ENCODE measurements around the gene PSORS1C1.
A peak's percentile ranks its signal among the peaks of the same experiment; 100 is the strongest.
"Not testable (repeated sequence)": the region's sequence is repeated elsewhere in the genome, so short reads cannot be mapped to it uniquely, and the experiment has no call there.

The PSORS1C1 gene

DNA sequence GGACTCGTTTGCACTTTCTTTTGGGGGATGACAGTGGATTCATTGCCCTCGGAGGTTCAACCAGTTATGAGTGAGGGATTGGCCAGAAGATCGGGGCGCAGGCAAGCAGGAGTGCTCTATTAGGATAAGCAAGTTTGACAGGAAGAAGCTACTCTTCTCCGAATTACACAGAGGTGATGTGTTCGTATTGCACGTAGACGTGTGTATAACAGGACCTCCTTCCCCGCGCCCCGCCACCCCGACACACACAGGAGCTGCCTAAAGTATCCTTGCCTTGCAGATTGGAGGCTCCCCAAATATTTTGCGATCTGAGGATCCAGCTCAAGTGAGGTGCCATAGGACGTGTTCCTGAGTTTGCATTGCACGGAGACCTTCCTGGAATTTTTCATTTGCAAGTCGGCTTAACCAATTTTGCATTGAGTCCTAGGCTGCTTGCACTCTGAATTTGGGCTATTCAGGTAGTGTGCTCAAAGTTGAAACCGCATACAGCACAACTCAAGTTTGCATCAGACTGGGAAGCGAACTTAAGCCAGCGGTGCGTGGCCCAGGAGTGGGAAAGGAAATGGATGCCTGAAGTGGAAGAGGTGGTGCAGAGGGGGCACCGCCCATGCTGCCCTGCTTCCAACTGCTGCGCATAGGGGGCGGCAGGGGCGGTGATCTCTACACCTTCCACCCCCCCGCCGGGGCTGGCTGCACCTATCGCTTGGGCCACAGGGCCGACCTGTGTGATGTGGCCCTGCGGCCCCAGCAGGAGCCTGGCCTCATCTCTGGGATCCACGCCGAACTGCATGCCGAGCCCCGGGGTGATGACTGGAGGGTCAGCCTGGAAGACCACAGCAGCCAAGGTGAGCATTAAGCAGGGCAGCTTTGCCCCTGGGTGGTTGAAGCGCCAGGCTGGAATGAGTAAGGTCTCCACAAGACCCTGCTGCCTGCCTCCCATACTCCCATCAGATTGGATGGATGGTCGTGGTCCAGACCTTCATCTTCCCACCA is 44.6 kb downstream of the PSORS1C1 start:
- no peak for DNase-seq (ENCODE audit: low spot score)

DNA sequence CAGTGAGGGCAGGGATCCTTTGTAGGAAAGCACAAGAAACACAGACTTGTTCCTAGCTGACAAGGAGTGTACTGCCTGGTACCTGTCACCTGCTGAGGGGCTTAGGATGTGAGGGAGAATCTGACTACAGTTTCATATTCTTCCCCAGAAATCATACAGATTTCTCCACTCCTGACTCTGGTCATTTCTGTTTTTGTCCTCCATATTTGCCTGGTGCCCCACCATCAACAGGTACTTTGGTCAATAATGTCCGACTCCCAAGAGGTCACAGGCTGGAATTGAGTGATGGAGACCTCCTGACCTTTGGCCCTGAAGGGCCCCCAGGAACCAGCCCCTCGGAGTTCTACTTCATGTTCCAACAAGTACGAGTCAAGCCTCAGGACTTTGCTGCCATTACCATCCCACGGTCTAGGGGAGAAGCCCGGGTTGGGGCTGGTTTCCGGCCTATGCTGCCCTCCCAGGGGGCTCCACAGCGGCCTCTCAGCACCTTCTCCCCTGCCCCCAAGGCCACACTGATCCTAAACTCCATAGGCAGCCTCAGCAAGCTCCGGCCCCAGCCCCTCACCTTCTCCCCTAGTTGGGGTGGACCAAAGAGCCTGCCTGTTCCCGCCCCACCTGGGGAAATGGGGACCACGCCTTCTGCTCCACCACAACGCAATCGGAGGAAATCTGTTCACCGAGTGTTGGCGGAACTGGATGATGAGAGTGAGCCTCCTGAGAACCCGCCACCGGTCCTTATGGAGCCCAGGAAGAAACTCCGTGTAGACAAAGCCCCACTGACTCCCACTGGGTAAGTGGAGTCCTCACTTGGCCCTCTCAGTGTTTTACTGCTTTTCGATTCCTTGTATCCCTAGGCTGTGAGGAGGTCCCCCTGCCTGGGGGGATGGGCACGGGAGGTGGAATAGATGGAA is 46.9 kb downstream of the PSORS1C1 start:
- no peak for DNase-seq (ENCODE audit: low spot score)

GRCh38 chr6:31162463-31163165 is 48.0 kb downstream of the PSORS1C1 start:
- peak; percentile 40 for DNase-seq (ENCODE audit: low spot score)

DNA sequence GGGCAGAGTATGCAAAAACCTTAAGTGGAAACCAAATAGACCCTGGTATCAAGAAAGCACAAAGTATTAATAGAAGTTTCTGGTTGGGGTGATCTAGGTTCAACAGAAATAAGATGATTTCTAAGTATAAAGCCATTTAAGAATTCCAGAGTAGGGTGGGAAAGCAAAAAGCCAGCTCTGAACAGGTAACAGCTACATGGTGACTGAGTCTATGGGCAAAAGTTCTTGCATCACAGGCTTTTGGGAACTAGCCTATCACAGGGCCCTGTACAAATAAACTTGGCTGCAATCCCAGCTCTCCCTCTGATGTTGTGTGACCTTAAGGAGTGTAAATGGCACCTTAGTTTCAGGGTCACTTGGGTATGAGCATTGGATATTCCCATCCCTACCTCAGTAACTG is 49.3 kb downstream of the PSORS1C1 start:
- no peak for DNase-seq (ENCODE audit: low spot score)

DNA sequence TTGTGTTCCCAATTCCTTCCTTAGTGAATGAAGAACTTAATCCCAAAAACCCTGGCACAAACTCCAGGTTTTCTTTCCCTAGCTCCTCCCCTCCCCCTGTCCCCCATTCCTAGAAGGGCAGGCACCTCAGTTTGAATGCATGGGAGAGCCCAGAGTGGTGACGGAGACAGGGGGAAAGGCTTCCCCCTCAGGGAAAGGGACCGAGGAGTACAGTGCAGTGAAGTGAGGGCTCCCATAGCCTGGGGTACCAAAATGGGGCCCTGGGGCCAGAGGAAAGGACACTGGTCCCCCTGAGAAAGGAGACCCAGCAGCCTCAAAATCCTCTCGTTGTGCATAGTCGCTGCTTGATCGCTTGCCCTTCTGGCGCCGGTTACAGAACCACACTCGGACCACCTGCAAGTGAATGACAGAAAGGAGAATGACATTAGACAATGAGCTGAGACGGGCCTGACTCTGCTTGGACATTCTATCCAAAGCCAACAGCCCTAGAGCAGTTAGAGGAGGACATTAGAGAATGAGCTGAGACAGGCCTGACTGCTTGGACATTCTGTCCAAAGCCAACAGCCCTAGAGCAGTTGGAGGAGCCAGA is 50.0 kb downstream of the PSORS1C1 start:
- not testable (repeated sequence) for DNase-seq (ENCODE audit: low spot score)

DNA sequence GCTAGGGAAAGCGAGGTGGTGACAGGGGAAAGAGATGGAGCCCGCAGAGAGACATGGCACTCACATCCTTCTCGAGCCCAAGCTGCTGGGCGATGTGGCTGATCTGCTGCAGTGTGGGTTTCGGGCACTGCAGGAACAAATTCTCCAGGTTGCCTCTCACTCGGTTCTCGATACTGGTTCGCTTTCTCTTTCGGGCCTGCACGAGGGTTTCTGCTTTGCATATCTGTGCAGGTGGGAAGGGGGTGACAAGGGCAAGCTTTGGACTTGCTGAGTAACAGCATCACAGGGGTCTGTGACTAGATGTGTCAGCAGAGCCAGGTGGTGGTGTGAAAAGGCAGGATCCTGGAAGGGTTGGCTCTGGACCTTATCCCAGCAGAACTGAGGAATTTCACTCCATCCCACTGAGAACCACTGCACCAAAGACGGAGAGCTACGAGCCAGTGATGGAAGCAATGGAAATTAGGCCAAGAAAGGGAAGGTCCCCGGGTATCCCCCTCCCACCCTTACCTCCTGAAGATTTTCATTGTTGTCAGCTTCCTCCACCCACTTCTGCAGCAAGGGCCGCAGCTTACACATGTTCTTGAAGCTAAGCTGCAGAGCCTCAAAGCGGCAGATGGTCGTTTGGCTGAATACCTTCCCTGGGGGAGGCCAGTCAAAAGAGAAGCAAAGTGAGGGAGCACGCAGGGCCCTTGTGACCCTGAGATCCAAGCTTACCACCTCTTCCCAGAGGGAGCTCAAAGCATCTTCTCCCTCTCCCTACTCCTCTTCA is 50.6 kb downstream of the PSORS1C1 start:
- DNase-seq (ENCODE audit: low spot score) = not testable (repeated sequence)

DNA sequence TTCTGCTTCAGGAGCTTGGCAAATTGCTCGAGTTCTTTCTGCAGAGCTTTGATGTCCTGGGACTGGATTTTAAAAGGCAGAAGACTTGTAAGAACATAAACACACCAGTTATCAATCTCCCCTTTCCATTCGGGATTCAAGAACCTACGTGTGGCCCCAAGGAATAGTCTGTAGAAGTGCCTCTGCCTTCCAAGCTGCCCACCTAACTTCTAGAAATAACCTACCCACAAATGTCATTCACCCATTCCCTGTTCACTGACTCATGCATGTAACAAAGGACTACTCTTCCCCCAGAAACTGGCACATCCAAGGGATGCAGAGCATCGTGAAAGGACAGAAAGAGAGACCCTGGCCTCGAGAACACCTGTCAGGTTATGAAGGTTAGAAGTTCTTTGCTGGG is 51.4 kb downstream of the PSORS1C1 start:
- DNase-seq (ENCODE audit: low spot score) = no peak

- no peak for DNase-seq (ENCODE audit: low spot score)
Measured at GRCh38 chr6:31168606-31169005, 54.0 kb downstream of the PSORS1C1 start.

DNA sequence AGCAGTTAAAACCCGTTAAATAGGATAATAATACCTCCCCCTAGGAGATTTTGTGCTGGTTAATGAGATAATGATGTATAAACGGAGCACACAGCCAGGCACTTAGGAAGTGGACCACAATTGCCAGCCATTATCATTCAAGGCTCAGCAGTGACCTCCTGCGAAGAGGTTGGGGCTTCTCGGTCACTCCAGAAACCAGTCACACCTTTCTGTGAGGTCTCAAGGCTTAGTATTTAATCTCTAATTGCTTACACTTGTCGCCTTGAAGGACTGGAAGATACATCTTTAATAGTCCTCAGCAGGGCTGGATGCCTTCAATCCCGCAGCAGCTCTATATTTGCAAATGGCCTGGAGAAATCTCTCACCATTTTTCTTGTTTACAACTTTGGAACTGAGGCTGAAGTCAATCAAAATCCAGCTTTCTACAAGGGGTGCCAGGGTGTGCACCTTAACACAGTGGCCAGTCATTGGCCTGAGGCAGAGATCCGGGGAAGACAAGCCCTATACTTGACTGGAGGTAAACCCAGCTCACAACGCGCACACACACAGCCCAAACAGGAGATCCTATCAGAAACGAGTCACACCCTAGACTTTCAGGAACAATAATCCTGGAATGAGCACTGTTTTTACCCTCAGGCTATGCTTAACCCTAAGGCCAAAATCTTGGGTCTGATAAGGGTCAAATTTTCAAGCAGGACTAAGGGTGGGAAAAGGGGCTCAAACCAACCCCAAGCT is 54.7 kb downstream of the PSORS1C1 start:
- DNase-seq (ENCODE audit: low spot score) = no peak

GRCh38 chr6:31169858-31170599 is 55.4 kb downstream of the PSORS1C1 start:
- not testable (repeated sequence) for DNase-seq (ENCODE audit: low spot score)

DNA sequence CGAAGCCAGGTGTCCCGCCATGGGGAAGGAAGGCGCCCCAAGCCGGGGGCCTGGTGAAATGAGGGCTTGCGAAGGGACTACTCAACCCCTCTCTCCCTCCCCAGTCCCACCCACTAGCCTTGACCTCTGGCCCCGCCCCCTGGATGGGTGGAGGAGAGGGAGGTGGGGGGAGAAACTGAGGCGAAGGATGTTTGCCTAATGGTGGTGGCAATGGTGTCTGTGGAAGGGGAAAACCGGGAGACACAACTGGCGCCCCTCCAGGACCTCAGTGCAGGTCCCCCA is 55.9 kb downstream of the PSORS1C1 start, which contains the start of gene POU5F1:
Gene POU5F1 (minus strand): TSS at position 83 of the 282 bp plus-strand sequence. CDS start 62 bp downstream, at position 21.
- DNase-seq (ENCODE audit: low spot score) = no peak

GRCh38 chr6:31170987-31171671 is 56.5 kb downstream of the PSORS1C1 start:
- no peak for DNase-seq (ENCODE audit: low spot score)

DNA sequence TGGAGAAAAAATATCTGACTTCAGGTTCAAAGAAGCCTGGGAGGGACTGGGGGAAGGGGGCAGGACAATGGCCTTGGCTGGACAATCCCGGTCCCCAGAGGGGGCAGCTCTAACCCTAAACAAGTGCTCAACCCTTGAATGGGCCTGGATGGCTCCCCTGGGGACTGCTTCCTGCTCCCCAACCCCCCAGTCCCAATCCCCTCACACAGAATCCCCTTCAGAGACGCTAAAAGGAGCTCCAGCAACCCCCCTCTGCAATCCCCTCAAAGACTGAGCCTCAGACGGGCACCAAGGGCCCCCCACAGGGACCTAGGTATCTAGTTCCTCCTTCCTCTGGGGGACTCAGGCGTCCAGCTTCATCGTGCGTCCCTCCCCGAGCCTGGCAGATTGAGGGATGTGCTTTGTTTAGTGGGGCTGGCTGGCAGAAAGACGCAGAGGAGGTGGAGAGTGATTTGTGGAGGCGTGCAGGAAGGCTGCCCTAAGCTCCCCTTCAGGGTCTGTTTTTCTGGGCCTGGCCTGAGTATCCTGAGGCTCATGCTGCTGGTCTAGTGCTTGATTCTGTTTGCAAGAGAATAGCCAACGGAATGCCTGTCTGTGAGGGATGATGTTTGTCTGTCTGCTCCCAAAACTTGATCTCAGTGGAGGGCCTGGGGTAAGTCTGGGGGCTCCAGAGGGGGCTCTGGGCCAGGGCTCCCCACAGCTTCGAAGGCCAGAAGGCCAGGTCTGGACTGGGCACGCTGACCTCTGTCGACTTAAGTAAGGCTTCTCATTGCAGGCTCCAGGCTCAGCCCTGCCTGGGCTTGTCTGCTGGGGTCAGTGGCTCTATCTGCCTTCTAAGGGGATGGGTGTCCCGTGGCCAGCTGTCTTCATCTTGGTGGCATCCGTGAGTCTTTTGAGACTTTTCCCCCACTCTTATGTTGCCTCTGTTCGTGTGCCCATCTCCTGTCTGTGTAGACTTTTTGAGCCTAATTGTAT is 57.6 kb downstream of the PSORS1C1 start:
- no peak for DNase-seq (ENCODE audit: low spot score)

- DNase-seq (ENCODE audit: low spot score) = no peak
Measured at GRCh38 chr6:31172973-31173384, 58.4 kb downstream of the PSORS1C1 start.

GRCh38 chr6:31173406-31173805 is 58.8 kb downstream of the PSORS1C1 start:
- no peak for DNase-seq (ENCODE audit: low spot score)

- no peak for DNase-seq (ENCODE audit: low spot score)
Measured at GRCh38 chr6:31174378-31174777, 59.8 kb downstream of the PSORS1C1 start.

GRCh38 chr6:31175971-31176370 is 61.4 kb downstream of the PSORS1C1 start:
- no peak for DNase-seq (ENCODE audit: low spot score)
